22Rv1 (cell line): Measurements from ENCODE around the gene C1QTNF4.

Experiments
- CTCF ChIP-seq: fragments of 450-650 bp; IDR thresholded peaks from 2 replicates; pipeline ENCODE4 v1.5.1; 2017; ENCODE audit warnings: mild to moderate bottlenecking
- ZFX ChIP-seq: fragments of 450-650 bp; IDR thresholded peaks from 2 replicates; pipeline ENCODE4 v1.6.1; 2017; ENCODE audit warnings: antibody characterized with exemption, borderline replicate concordance

GRCh38 chr11:47591764-47592163, 2.4 kb downstream of the C1QTNF4 start:
- TF ChIP-seq CTCF (no peak), ZFX (no peak)
